Activated naive CD4-positive, alpha-beta T cell (primary cell): ENCODE data around the gene SYTL3.

Experiments used
- DNase-seq, 4 experiments: peaks; one replicate each; lab custom pipeline; 2025; lab: John Stamatoyannopoulos, UW

Gene SYTL3

DNA sequence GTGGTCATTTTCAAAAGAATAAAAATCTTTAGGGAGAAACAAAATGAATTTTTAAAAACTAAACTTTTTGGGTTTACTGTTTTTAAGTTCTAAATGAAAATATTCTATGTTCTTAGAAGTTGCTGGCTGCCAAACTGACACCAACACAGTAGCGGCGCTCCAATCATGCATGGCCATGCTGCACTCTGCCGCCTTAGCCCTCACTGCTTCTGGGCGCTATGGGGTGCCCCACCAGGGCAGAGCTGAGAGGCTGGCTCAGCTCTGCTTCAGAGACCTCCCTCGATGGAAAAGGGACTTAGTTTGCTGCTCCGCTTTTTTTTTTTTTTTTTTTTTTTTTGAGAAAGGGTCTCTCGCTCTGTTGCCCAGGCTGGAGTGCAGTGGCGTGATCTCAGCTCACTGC lies 148.5 kb downstream of the SYTL3 start:
- DNase-seq = no peak

GRCh38 chr6:158799051-158799792 lies 149.4 kb downstream of the SYTL3 start:
- no peak for DNase-seq

GRCh38 chr6:158801655-158802294 lies 151.9 kb downstream of the SYTL3 start:
- no peak for DNase-seq

GRCh38 chr6:158803733-158804143 lies 153.9 kb downstream of the SYTL3 start:
- no peak for DNase-seq

- no peak for DNase-seq
Observed at GRCh38 chr6:158804207-158804606, 154.4 kb downstream of the SYTL3 start.

DNA sequence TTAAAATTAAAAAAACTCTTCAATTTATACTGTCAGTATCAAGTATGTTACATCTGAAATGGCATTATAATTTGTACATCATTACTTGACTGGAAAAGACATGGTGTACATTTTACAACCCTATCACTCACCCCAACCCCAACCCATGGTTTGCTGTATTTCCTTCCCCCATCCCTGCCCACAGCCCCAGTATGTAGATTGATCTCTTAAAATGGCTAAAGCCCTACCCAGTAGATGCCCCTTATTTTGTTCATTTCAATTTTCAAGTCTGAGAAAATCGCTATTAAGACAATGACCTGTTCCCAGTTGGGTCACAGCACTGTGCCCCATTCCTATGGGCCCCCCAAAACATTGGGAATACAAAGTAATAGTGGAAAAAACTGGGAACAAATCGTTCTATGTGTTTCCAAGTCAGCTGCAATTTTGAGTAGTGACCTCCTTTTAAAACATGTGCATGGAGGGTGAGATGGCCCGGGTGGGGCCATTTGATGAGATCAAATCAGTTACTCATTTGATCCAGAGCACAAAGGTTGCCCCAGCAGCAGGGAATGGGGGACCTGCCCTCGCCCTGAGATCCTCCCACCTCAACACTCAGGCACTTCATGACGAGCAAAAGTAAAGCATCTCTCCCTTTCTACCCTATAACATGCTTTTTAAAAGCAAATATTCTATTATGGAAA lies 156.0 kb downstream of the SYTL3 start:
- no peak for DNase-seq

GRCh38 chr6:158807515-158808441 lies 157.9 kb downstream of the SYTL3 start:
- no peak for DNase-seq

GRCh38 chr6:158808442-158808833 lies 158.6 kb downstream of the SYTL3 start:
- no peak for DNase-seq

GRCh38 chr6:158808941-158809678 lies 159.3 kb downstream of the SYTL3 start:
- no peak for DNase-seq

DNA sequence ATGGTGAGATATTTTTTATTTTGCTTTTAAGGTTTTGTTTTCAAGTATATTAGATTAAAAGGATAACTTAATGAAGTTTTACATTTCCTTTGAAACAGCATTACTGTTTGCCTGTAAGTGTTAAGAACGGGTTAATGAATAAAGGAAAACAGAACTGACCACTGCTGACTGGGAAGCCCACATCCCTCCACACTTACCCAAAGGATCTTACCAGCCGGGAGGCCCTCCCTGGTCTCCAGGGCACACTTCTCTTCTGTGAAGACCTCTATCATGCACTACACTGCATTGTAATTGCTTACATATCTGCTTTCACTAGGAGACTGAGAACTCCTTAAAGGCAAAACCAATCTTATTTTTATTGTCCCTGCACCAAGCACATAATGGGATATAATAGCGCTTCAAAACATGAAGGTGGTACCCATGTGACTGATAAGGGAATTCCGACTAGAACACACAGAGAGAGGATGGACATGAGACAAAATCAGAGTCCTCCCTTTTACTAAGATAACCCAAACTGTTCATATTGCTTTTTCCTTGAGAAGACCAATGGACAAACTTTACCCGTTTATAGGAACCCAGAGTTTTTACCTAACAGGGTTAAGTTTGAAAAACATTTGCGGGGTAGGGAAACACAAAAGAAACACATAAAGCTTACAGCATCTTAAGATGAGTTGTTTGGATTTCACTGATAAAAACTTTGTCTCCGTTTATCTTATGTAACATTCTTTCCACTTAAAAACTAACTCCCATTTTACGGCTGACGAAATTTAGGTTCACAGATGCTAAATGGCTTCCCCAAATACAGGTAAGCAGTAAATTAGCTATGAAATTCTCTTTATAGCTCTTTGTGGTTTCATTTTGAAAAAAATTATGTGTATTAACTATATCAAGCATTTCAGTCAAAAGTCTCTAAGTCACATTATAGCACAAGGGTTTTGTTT lies 160.6 kb downstream of the SYTL3 start:
- no peak for DNase-seq

- no peak for DNase-seq
Observed at GRCh38 chr6:158812611-158813010, 162.8 kb downstream of the SYTL3 start.

GRCh38 chr6:158813032-158813431 lies 163.2 kb downstream of the SYTL3 start:
- DNase-seq = no peak
